Gastroesophageal sphincter (tissue), 3 donors: Measurements from ENCODE around the gene ITK.

Experiments used
- EP300 ChIP-seq: sonication (generic); formaldehyde crosslinking; IDR thresholded peaks from one replicate; pipeline ENCODE4 v1.6.1; 2017; ENCODE audit warnings: antibody characterized with exemption, mild to moderate bottlenecking
- POLR2A ChIP-seq, 2 donors: fragments of 450-650 bp; IDR thresholded peaks; one replicate each; pipeline ENCODE4 v1.6.1; 2017; ENCODE audit warnings: antibody characterized with exemption in 2 of 2, mild to moderate bottlenecking in 2 of 2, moderate library complexity in 1 of 2
- TF ChIP-seq, protein P1 (sequence below), 4 experiments: fragments of 200-600 bp in 2 of 4; fragments of 450-650 bp in 2 of 4; sonication (generic) in 1 of 4; IDR thresholded peaks; one replicate each; pipeline ENCODE4 v1.5.1; 2017 to 2019; ENCODE audit warnings: antibody characterized with exemption in 4 of 4, mild to moderate bottlenecking in 2 of 4, moderate library complexity in 2 of 4

DNA sequence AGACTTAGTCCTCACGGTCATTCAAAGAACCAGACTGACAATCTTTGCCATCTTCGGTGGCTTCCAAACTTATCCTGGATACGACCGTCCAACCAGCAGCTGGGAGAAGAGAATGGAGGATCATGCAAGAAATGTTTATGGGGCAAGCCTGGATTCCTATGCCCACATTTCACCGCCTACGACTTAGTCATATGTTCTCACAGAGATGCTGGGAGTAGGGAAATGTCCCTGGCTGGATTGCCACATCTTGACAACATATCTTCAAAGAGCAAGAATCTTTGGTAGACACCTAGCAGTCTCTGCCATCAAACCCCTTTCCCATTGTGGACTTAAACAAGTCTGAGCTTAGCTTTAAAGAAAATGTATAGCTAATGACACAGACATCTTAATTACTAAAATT is 42.9 kb upstream of the ITK start:
- TF ChIP-seq, protein P1, sequence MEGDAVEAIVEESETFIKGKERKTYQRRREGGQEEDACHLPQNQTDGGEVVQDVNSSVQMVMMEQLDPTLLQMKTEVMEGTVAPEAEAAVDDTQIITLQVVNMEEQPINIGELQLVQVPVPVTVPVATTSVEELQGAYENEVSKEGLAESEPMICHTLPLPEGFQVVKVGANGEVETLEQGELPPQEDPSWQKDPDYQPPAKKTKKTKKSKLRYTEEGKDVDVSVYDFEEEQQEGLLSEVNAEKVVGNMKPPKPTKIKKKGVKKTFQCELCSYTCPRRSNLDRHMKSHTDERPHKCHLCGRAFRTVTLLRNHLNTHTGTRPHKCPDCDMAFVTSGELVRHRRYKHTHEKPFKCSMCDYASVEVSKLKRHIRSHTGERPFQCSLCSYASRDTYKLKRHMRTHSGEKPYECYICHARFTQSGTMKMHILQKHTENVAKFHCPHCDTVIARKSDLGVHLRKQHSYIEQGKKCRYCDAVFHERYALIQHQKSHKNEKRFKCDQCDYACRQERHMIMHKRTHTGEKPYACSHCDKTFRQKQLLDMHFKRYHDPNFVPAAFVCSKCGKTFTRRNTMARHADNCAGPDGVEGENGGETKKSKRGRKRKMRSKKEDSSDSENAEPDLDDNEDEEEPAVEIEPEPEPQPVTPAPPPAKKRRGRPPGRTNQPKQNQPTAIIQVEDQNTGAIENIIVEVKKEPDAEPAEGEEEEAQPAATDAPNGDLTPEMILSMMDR (IDR thresholded peaks at IDR 0.05), result no peak
- TF ChIP-seq POLR2A (IDR thresholded peaks at IDR 0.05) (no peak), EP300 (no peak)
